Neural progenitor cell (in vitro differentiated cells): Measurements from ENCODE around the gene PLB1. TPM values are rescaled to one million over a fixed set of nuclear protein-coding genes. Genes with fewer than 3 reads are reported as not detected.

Source experiments
- DNase-seq: peaks from one replicate; pipeline ENCODE4 v3.0.0-alpha.2; 2016; ENCODE audit warnings: low spot score
- H2AFZ ChIP-seq: fragments of 200-600 bp; sonication (generic); replicated peaks from 2 replicates; pipeline ENCODE4 v1.6.1; 2016; ENCODE audit warnings: antibody characterized with exemption
- H3F3A ChIP-seq: fragments of 200-600 bp; sonication (generic); 2 replicates; pipeline ENCODE4 v1.6.1; 2016; ENCODE audit warnings: antibody characterized with exemption, low read depth
- H3K27ac ChIP-seq: fragments of 200-600 bp; sonication (generic); 2 replicates; pipeline ENCODE4 v1.5.1; 2016; ENCODE audit warnings: mild to moderate bottlenecking
- H3K27me3 ChIP-seq: fragments of 200-600 bp; sonication (generic); 2 replicates; pipeline ENCODE4 v1.6.1; 2016; ENCODE audit warnings: mild to moderate bottlenecking, moderate library complexity
- H3K36me3 ChIP-seq: fragments of 200-600 bp; sonication (generic); 2 replicates; pipeline ENCODE4 v1.5.1; 2016
- H3K4me1 ChIP-seq: fragments of 200-600 bp; sonication (generic); 2 replicates; pipeline ENCODE4 v1.6.1; 2016; ENCODE audit warnings: mixed run types
- H3K4me2 ChIP-seq: fragments of 200-600 bp; sonication (generic); 2 replicates; pipeline ENCODE4 v1.6.1; 2016
- H3K4me3 ChIP-seq: fragments of 200-600 bp; sonication (generic); 2 replicates; pipeline ENCODE4 v1.5.1; 2016
- H3K79me2 ChIP-seq: fragments of 200-600 bp; sonication (generic); 2 replicates; pipeline ENCODE4 v1.6.1; 2016; ENCODE audit warnings: low read depth
- H3K9ac ChIP-seq: fragments of 200-600 bp; sonication (generic); 2 replicates; pipeline ENCODE4 v1.6.1; 2016
- H3K9me3 ChIP-seq: fragments of 200-600 bp; sonication (generic); 2 replicates; pipeline ENCODE4 v1.5.1; 2016; ENCODE audit warnings: low read depth
- H4K20me1 ChIP-seq: fragments of 200-600 bp; sonication (generic); 2 replicates; pipeline ENCODE4 v1.6.1; 2016; ENCODE audit warnings: low read depth
- H3K27ac Mint-ChIP-seq: 3 replicates; pipeline ENCODE4 v1.8.0; 2021; ENCODE audit warnings: mixed read lengths
- H3K27me3 Mint-ChIP-seq: 2 replicates; pipeline ENCODE4 v1.8.0; 2022; ENCODE audit warnings: low read depth, mild to moderate bottlenecking, inconsistent platforms, moderate library complexity, mixed read lengths; ENCODE audit not compliant: insufficient read depth
- H3K36me3 Mint-ChIP-seq: 3 replicates; pipeline ENCODE4 v1.8.0; 2021; ENCODE audit warnings: mixed read lengths
- H3K4me1 Mint-ChIP-seq: 3 replicates; pipeline ENCODE4 v1.8.0; 2021; ENCODE audit warnings: mixed read lengths
- H3K4me3 Mint-ChIP-seq: 3 replicates; pipeline ENCODE4 v1.8.0; 2021; ENCODE audit warnings: mild to moderate bottlenecking, moderate library complexity, mixed read lengths
- H3K9me3 Mint-ChIP-seq: 3 replicates; pipeline ENCODE4 v1.8.0; 2020; ENCODE audit warnings: mixed read lengths
- EZH2 ChIP-seq: fragments of 200-600 bp; sonication (generic); IDR thresholded peaks from 2 replicates; pipeline ENCODE4 v1.6.1; 2017; ENCODE audit warnings: antibody characterized with exemption, mild to moderate bottlenecking, moderate library complexity
- EZH2phosphoT487 ChIP-seq: fragments of 200-600 bp; sonication (generic); IDR thresholded peaks from 2 replicates; pipeline ENCODE4 v1.6.1; 2017; ENCODE audit warnings: antibody characterized with exemption
- total RNA-seq: library from RNA; depleted of rRNA; stranded (reverse); fragments of >200 nt; gene quantifications from 2 replicates; pipeline ENCODE4 v1.2.3, GENCODE V29; 2015; ENCODE audit warnings: low replicate concordance
- TF ChIP-seq, protein P1 (sequence below): fragments of 200-600 bp; sonication (generic); IDR thresholded peaks from 2 replicates; pipeline ENCODE4 v1.5.1; 2017; ENCODE audit warnings: antibody characterized with exemption, mild to moderate bottlenecking

Gene PLB1
- total RNA-seq, 1 donor from 2014 or later, result not detected

DNA sequence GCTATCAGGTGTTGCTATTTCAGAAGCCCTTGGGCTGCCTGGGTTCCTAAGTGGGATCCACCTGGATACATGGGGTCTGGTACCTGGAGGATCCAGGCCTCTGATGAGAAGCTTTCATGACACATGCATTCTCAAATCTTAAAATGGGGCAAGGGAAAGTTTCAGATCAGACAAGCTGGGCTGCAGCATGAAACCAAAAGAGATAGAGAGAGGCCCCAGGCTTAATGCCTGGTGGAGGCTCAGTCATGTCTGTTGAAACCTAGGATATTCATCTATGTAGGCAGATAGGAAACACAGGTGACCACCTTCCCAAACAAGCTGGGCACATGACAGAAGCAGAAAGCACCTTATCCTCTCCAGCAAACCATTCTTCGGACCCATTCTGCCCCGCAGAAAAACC, 18.8 kb upstream of the PLB1 start:
- H3K4me1 ChIP-seq, result no peaks in the 10 kb centered on the region
- Mint-ChIP-seq H3K27me3 (peaks cover 5% of the 10 kb centered on the region), H3K36me3 (no peaks in the 10 kb centered on the region), H3K4me1 (no peaks in the 10 kb centered on the region), H3K27ac (no peak overlapping the region), H3K4me3 (no peak overlapping the region), H3K9me3 (no peaks in the 10 kb centered on the region)
- no peaks in the 10 kb centered on the region for H3K9me3 ChIP-seq
- TF ChIP-seq, protein P1, sequence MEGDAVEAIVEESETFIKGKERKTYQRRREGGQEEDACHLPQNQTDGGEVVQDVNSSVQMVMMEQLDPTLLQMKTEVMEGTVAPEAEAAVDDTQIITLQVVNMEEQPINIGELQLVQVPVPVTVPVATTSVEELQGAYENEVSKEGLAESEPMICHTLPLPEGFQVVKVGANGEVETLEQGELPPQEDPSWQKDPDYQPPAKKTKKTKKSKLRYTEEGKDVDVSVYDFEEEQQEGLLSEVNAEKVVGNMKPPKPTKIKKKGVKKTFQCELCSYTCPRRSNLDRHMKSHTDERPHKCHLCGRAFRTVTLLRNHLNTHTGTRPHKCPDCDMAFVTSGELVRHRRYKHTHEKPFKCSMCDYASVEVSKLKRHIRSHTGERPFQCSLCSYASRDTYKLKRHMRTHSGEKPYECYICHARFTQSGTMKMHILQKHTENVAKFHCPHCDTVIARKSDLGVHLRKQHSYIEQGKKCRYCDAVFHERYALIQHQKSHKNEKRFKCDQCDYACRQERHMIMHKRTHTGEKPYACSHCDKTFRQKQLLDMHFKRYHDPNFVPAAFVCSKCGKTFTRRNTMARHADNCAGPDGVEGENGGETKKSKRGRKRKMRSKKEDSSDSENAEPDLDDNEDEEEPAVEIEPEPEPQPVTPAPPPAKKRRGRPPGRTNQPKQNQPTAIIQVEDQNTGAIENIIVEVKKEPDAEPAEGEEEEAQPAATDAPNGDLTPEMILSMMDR, result no peak
- TF ChIP-seq EZH2 (no peak), EZH2phosphoT487 (no peak)
- no peak overlapping the region for H3K27ac ChIP-seq
- H3K9ac ChIP-seq, result no peak overlapping the region
- H3K4me3 ChIP-seq, result no peak overlapping the region
- no peaks in the 10 kb centered on the region for H3K79me2 ChIP-seq
- H3K36me3 ChIP-seq, result no peaks in the 10 kb centered on the region
- H3K4me2 ChIP-seq, result no peak overlapping the region
- H2AFZ ChIP-seq, result no peak overlapping the region
- no peaks in the 10 kb centered on the region for H3F3A ChIP-seq
- DNase-seq, result no peak
- no peaks in the 10 kb centered on the region for H4K20me1 ChIP-seq
- no peaks in the 10 kb centered on the region for H3K27me3 ChIP-seq

DNA sequence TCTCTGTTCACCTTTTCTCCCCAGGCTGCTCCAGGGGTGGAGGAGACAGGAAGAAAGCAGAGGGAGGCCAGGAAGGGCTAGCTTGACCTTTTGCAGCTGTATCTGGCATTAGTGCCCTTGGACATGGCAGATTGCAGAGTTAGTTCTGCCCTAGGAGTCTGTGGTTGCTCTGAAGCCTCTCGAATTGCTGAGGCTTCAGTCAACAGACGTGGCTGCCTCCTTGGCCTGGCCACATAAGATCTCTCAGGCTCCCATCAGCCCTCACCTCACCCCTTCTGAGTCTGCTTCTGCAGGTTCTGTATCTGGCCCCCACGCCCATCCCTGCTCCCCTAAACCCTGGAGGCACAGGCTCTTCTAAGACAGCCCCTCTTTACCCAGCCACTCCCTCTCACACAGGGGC, 18.2 kb upstream of the PLB1 start:
- H3K79me2 ChIP-seq, result no peaks in the 10 kb centered on the region
- no peaks in the 10 kb centered on the region for H3K4me1 ChIP-seq
- Mint-ChIP-seq H3K27me3 (peaks cover 5% of the 10 kb centered on the region), H3K4me1 (no peaks in the 10 kb centered on the region), H3K9me3 (no peaks in the 10 kb centered on the region), H3K27ac (no peak overlapping the region), H3K4me3 (no peak overlapping the region), H3K36me3 (no peaks in the 10 kb centered on the region)
- no peaks in the 10 kb centered on the region for H3K27me3 ChIP-seq
- no peak overlapping the region for H3K27ac ChIP-seq
- no peaks in the 10 kb centered on the region for H3F3A ChIP-seq
- H3K36me3 ChIP-seq, result no peaks in the 10 kb centered on the region
- DNase-seq, result no peak
- no peak overlapping the region for H3K4me3 ChIP-seq
- TF ChIP-seq EZH2, result no peak
- TF ChIP-seq, protein P1, result no peak
- TF ChIP-seq EZH2phosphoT487, result no peak
- H3K4me2 ChIP-seq, result no peak overlapping the region
- no peaks in the 10 kb centered on the region for H3K9me3 ChIP-seq
- no peaks in the 10 kb centered on the region for H4K20me1 ChIP-seq
- H3K9ac ChIP-seq, result no peak overlapping the region
- no peak overlapping the region for H2AFZ ChIP-seq

DNA sequence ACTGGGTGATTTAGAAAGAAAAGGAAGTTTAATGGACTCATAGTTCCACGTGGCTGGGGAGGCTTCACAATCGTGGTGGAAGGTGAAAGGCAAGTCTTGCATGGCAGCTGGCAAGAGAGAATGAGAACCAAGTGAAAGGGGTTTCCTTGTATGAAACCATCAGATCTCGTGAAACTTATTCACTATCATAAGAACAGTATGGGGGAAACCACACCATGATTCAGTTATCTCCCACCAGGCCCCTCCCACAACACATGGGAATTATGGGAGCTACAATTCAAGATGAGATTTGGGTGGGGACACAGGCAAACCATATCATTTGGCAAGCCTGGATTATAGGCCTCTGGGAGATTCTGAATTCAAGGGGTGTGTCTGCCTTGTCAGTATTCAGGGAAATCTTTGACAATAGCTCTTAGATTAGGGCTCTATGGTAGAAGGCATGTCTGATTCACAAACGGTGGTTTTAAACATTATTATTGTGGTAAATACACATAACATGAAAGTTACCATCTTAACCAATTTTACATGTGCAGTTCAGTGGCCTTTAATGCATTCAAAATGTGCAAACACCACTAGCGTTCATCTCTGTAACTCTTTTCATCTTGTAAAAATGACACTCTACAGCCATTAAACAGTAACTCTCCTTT, 15.3 kb upstream of the PLB1 start:
- Mint-ChIP-seq H3K27ac (no peak overlapping the region), H3K4me1 (no peaks in the 10 kb centered on the region), H3K36me3 (no peaks in the 10 kb centered on the region), H3K9me3 (no peaks in the 10 kb centered on the region), H3K27me3 (peaks cover 8% of the 10 kb centered on the region), H3K4me3 (no peak overlapping the region)
- Histone ChIP-seq H3K9me3 (no peaks in the 10 kb centered on the region), H3K36me3 (no peaks in the 10 kb centered on the region), H3K79me2 (no peaks in the 10 kb centered on the region), H4K20me1 (no peaks in the 10 kb centered on the region), H3F3A (no peaks in the 10 kb centered on the region), H3K9ac (no peak overlapping the region), H3K4me1 (no peaks in the 10 kb centered on the region), H2AFZ (no peak overlapping the region), H3K27me3 (no peaks in the 10 kb centered on the region), H3K4me3 (no peak overlapping the region), H3K27ac (no peak overlapping the region), H3K4me2 (no peak overlapping the region)
- TF ChIP-seq EZH2phosphoT487 (no peak), EZH2 (no peak)
- TF ChIP-seq, protein P1, result no peak
- no peak for DNase-seq
